GM23338 (cell line): Measurements from ENCODE around the gene ABCC1. TPM values are rescaled to one million over a fixed set of nuclear protein-coding genes. Genes with fewer than 3 reads are reported as not detected.

Experiments
- ATAC-seq: fragments of 200-7000 bp; cut with Tn5 transposase; 3 replicates; pipeline ENCODE4 v1.9.1; 2020
- DNase-seq: peaks from one replicate; pipeline ENCODE4 v3.0.0-alpha.2; 2015; ENCODE audit warnings: low spot score
- H2AFZ ChIP-seq: fragments of 200-600 bp; sonication (generic); 2 replicates; pipeline ENCODE4 v1.8.0; 2016; ENCODE audit warnings: antibody characterized with exemption, mild to moderate bottlenecking, moderate library complexity
- H3F3A ChIP-seq: fragments of 200-600 bp; sonication (generic); replicated peaks from 2 replicates; pipeline ENCODE4 v1.8.0; 2017; ENCODE audit warnings: antibody characterized with exemption, mixed run types, low read depth
- H3K27ac ChIP-seq: fragments of 200-600 bp; sonication (generic); 2 replicates; pipeline ENCODE4 v1.6.1; 2016; ENCODE audit warnings: low read depth
- H3K27me3 ChIP-seq: fragments of 200-600 bp; sonication (generic); 2 replicates; pipeline ENCODE4 v1.8.0; 2016; ENCODE audit warnings: mild to moderate bottlenecking, mixed run types, moderate library complexity; ENCODE audit not compliant: insufficient read depth
- H3K36me3 ChIP-seq: fragments of 200-600 bp; sonication (generic); 2 replicates; pipeline ENCODE4 v1.8.0; 2016; ENCODE audit warnings: mild to moderate bottlenecking; ENCODE audit not compliant: insufficient read depth
- H3K4me1 ChIP-seq: fragments of 200-600 bp; sonication (generic); 2 replicates; pipeline ENCODE4 v1.8.0; 2016; ENCODE audit warnings: mild to moderate bottlenecking, moderate library complexity; ENCODE audit not compliant: insufficient read depth
- H3K4me2 ChIP-seq: fragments of 200-600 bp; sonication (generic); 2 replicates; pipeline ENCODE4 v1.7.1; 2017; ENCODE audit warnings: mixed run types
- H3K4me3 ChIP-seq: fragments of 200-600 bp; sonication (generic); 2 replicates; pipeline ENCODE4 v1.6.1; 2016; ENCODE audit warnings: mixed run types
- H3K79me2 ChIP-seq: fragments of 200-600 bp; sonication (generic); replicated peaks from 2 replicates; pipeline ENCODE4 v1.8.0; 2017; ENCODE audit warnings: mild to moderate bottlenecking; ENCODE audit not compliant: insufficient read depth
- H3K9me2 ChIP-seq: fragments of 200-600 bp; sonication (generic); 2 replicates; pipeline ENCODE4 v1.8.0; 2017; ENCODE audit not compliant: insufficient read depth
- H4K20me1 ChIP-seq: fragments of 200-600 bp; sonication (generic); replicated peaks from 2 replicates; pipeline ENCODE4 v1.8.0; 2017; ENCODE audit warnings: mild to moderate bottlenecking; ENCODE audit not compliant: insufficient read depth
- H3K27ac Mint-ChIP-seq: 2 replicates; pipeline ENCODE4 v1.8.0; 2020; ENCODE audit warnings: inconsistent platforms, mild to moderate bottlenecking, moderate library complexity, mixed read lengths
- H3K27me3 Mint-ChIP-seq: 3 replicates; pipeline ENCODE4 v1.8.0; 2022; ENCODE audit warnings: low read depth, mild to moderate bottlenecking, moderate library complexity, mixed read lengths, inconsistent platforms; ENCODE audit not compliant: insufficient read depth, poor library complexity
- H3K36me3 Mint-ChIP-seq: 3 replicates; pipeline ENCODE4 v1.8.0; 2021; ENCODE audit warnings: low read depth, mild to moderate bottlenecking, inconsistent platforms, moderate library complexity, mixed read lengths
- H3K4me1 Mint-ChIP-seq: 3 replicates; pipeline ENCODE4 v1.8.0; 2020; ENCODE audit warnings: mild to moderate bottlenecking, inconsistent platforms, mixed read lengths
- H3K4me3 Mint-ChIP-seq: 3 replicates; pipeline ENCODE4 v1.8.0; 2021; ENCODE audit warnings: moderate library complexity, mild to moderate bottlenecking, inconsistent platforms, mixed read lengths
- H3K9me3 Mint-ChIP-seq: 3 replicates; pipeline ENCODE4 v1.8.0; 2020; ENCODE audit warnings: moderate library complexity, mild to moderate bottlenecking, inconsistent platforms, mixed read lengths
- CREB1 ChIP-seq: fragments of 250-450 bp; sonication (Bioruptor Pico); IDR thresholded peaks from 2 replicates; pipeline ENCODE4 v1.5.0; 2020; ENCODE audit warnings: low read depth, mild to moderate bottlenecking, moderate library complexity
- EZH2 ChIP-seq: fragments of 200-600 bp; sonication (generic); IDR thresholded peaks from one replicate; pipeline ENCODE4 v1.8.0; 2017; ENCODE audit warnings: antibody characterized with exemption, mild to moderate bottlenecking, low read depth; ENCODE audit not compliant: unreplicated experiment
- EZH2phosphoT487 ChIP-seq: fragments of 200-600 bp; sonication (generic); IDR thresholded peaks from one replicate; pipeline ENCODE4 v1.8.1; 2018; ENCODE audit warnings: antibody characterized with exemption; ENCODE audit not compliant: unreplicated experiment
- JUNB ChIP-seq: IDR thresholded peaks from one replicate; pipeline ENCODE4 v1.6.1; 2016; ENCODE audit warnings: antibody characterized with exemption; ENCODE audit not compliant: unreplicated experiment
- ZNF114 ChIP-seq: fragments of 250-450 bp; sonication (Bioruptor Pico); IDR thresholded peaks from 2 replicates; pipeline ENCODE4 v1.5.0; 2020; ENCODE audit warnings: mild to moderate bottlenecking, moderate library complexity
- polyA plus RNA-seq: library from polyadenylated mRNA; unstranded; fragments of >200 nt; fragmentation: Nextera tagmentation; extraction: Ambion mirVana; gene quantifications from 2 replicates; pipeline ENCODE4 v1.2.1, GENCODE V29; 2016
- total RNA-seq: library from RNA; depleted of rRNA; stranded (reverse); fragments of >200 nt; shearing (Covaris generic); gene quantifications from 2 replicates; pipeline ENCODE4 v1.2.3, GENCODE V29; 2014
- TF ChIP-seq, protein P1 (sequence below): IDR thresholded peaks from 2 replicates; pipeline ENCODE4 v1.6.1; 2016; ENCODE audit warnings: antibody characterized with exemption
- TF ChIP-seq, protein P2 (sequence below), 2 experiments: fragments of 200-600 bp in 1 of 2; sonication (generic) in 1 of 2; conservative IDR thresholded peaks; 2 replicates each; pipeline versions ENCODE4 v1.5.1 to v1.6.1; 2016 to 2017; ENCODE audit warnings: antibody characterized with exemption in 2 of 2, low read depth in 2 of 2, mild to moderate bottlenecking in 2 of 2, moderate library complexity in 1 of 2
- TF ChIP-seq, protein P3 (sequence below): fragments of 250-450 bp; sonication (Bioruptor Pico); IDR thresholded peaks from 2 replicates; pipeline ENCODE4 v1.5.0; 2020; ENCODE audit warnings: mild to moderate bottlenecking, moderate library complexity

The ABCC1 gene
- total and polyA plus RNA-seq, 2 experiments from 2014 or later: 11.0 to 46.6 TPM

DNA sequence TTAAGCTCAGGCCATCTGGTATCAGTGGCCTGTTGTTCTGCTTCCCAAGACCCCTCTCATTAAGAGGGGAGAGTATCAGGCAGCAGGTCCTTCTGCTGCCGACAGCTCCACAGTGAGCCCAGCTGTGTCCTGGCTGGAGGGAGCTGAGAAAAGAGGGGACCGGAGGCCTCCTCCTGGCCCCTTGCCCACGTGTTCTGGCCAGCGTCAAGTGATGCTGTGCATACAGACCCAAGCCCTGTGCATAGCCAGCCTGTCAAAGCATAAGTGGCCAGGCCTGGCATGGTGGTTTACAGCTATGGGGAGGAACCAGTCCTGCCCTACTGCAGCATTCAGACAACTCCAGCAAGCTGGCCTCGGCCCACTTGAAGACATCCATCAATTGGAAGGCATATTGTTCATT is 225.9 kb downstream of the ABCC1 start:
- H3K4me1 Mint-ChIP-seq: no peaks in the 10 kb centered on the region
- Histone ChIP-seq H3K79me2 (no peaks in the 10 kb centered on the region), H2AFZ (no peak overlapping the region), H3K9me2 (no peaks in the 10 kb centered on the region; the same call in 1 of the 2 replicates), H3K4me3 (no peak overlapping the region), H3K4me2 (no peak overlapping the region), H3F3A (no peaks in the 10 kb centered on the region), H3K27me3 (no peaks in the 10 kb centered on the region), H3K36me3 (no peaks in the 10 kb centered on the region), H3K27ac (no peak overlapping the region), H4K20me1 (no peaks in the 10 kb centered on the region), H3K4me1 (no peaks in the 10 kb centered on the region)
- ATAC-seq (no peak), DNase-seq (no peak)
- H3K27me3 Mint-ChIP-seq: peaks cover 7% of the 10 kb centered on the region
- H3K9me3 Mint-ChIP-seq: peaks cover 22% of the 10 kb centered on the region
- no peak overlapping the region for H3K4me3 Mint-ChIP-seq
- H3K27ac Mint-ChIP-seq: no peak overlapping the region
- TF ChIP-seq ZNF114 (CRISPR knock-in tag) (no peak), JUNB (no peak), EZH2 (no peak), CREB1 (CRISPR knock-in tag) (no peak), EZH2phosphoT487 (no peak)
- TF ChIP-seq, protein P1, sequence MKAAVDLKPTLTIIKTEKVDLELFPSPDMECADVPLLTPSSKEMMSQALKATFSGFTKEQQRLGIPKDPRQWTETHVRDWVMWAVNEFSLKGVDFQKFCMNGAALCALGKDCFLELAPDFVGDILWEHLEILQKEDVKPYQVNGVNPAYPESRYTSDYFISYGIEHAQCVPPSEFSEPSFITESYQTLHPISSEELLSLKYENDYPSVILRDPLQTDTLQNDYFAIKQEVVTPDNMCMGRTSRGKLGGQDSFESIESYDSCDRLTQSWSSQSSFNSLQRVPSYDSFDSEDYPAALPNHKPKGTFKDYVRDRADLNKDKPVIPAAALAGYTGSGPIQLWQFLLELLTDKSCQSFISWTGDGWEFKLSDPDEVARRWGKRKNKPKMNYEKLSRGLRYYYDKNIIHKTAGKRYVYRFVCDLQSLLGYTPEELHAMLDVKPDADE: no peak
- TF ChIP-seq, protein P2, sequence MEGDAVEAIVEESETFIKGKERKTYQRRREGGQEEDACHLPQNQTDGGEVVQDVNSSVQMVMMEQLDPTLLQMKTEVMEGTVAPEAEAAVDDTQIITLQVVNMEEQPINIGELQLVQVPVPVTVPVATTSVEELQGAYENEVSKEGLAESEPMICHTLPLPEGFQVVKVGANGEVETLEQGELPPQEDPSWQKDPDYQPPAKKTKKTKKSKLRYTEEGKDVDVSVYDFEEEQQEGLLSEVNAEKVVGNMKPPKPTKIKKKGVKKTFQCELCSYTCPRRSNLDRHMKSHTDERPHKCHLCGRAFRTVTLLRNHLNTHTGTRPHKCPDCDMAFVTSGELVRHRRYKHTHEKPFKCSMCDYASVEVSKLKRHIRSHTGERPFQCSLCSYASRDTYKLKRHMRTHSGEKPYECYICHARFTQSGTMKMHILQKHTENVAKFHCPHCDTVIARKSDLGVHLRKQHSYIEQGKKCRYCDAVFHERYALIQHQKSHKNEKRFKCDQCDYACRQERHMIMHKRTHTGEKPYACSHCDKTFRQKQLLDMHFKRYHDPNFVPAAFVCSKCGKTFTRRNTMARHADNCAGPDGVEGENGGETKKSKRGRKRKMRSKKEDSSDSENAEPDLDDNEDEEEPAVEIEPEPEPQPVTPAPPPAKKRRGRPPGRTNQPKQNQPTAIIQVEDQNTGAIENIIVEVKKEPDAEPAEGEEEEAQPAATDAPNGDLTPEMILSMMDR (conservative IDR thresholded peaks at IDR 0.05; ENCODE audit: low read depth in 2 of 2): no peak
- TF ChIP-seq, protein P3, sequence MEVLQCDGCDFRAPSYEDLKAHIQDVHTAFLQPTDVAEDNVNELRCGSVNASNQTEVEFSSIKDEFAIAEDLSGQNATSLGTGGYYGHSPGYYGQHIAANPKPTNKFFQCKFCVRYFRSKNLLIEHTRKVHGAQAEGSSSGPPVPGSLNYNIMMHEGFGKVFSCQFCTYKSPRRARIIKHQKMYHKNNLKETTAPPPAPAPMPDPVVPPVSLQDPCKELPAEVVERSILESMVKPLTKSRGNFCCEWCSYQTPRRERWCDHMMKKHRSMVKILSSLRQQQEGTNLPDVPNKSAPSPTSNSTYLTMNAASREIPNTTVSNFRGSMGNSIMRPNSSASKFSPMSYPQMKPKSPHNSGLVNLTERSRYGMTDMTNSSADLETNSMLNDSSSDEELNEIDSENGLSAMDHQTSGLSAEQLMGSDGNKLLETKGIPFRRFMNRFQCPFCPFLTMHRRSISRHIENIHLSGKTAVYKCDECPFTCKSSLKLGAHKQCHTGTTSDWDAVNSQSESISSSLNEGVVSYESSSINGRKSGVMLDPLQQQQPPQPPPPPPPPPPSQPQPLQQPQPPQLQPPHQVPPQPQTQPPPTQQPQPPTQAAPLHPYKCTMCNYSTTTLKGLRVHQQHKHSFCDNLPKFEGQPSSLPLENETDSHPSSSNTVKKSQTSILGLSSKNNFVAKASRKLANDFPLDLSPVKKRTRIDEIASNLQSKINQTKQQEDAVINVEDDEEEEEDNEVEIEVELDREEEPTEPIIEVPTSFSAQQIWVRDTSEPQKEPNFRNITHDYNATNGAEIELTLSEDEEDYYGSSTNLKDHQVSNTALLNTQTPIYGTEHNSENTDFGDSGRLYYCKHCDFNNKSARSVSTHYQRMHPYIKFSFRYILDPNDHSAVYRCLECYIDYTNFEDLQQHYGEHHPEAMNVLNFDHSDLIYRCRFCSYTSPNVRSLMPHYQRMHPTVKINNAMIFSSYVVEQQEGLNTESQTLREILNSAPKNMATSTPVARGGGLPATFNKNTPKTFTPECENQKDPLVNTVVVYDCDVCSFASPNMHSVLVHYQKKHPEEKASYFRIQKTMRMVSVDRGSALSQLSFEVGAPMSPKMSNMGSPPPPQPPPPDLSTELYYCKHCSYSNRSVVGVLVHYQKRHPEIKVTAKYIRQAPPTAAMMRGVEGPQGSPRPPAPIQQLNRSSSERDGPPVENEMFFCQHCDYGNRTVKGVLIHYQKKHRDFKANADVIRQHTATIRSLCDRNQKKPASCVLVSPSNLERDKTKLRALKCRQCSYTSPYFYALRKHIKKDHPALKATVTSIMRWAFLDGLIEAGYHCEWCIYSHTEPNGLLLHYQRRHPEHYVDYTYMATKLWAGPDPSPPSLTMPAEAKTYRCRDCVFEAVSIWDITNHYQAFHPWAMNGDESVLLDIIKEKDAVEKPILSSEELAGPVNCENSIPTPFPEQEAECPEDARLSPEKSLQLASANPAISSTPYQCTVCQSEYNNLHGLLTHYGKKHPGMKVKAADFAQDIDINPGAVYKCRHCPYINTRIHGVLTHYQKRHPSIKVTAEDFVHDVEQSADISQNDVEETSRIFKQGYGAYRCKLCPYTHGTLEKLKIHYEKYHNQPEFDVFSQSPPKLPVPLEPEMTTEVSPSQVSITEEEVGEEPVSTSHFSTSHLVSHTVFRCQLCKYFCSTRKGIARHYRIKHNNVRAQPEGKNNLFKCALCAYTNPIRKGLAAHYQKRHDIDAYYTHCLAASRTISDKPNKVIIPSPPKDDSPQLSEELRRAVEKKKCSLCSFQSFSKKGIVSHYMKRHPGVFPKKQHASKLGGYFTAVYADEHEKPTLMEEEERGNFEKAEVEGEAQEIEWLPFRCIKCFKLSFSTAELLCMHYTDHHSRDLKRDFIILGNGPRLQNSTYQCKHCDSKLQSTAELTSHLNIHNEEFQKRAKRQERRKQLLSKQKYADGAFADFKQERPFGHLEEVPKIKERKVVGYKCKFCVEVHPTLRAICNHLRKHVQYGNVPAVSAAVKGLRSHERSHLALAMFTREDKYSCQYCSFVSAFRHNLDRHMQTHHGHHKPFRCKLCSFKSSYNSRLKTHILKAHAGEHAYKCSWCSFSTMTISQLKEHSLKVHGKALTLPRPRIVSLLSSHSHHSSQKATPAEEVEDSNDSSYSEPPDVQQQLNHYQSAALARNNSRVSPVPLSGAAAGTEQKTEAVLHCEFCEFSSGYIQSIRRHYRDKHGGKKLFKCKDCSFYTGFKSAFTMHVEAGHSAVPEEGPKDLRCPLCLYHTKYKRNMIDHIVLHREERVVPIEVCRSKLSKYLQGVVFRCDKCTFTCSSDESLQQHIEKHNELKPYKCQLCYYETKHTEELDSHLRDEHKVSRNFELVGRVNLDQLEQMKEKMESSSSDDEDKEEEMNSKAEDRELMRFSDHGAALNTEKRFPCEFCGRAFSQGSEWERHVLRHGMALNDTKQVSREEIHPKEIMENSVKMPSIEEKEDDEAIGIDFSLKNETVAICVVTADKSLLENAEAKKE (CRISPR knock-in tag): no peak
- peaks cover 7% of the 10 kb centered on the region; the same call in 2 of the 3 replicates for H3K36me3 Mint-ChIP-seq
